Testis (tissue), 2 donors: ENCODE data around the gene SLCO3A1.

Source experiments
- CTCF ChIP-seq, 3 experiments: fragments of 450-650 bp in 2 of 3; fragments of 200-600 bp in 1 of 3; sonication (generic) in 1 of 3; IDR thresholded peaks; one replicate each; pipeline ENCODE4 v1.5.1; 2016 to 2019; ENCODE audit warnings: antibody characterized with exemption in 3 of 3, mild to moderate bottlenecking in 2 of 3, moderate library complexity in 1 of 3
- POLR2A ChIP-seq: fragments of 450-650 bp; IDR thresholded peaks from one replicate; pipeline ENCODE4 v1.6.1; 2017; ENCODE audit warnings: antibody characterized with exemption, mild to moderate bottlenecking, moderate library complexity

- TF ChIP-seq CTCF (IDR thresholded peaks at IDR 0.05): no peak
- TF ChIP-seq POLR2A: no peak
These were observed 205.8 kb downstream of the SLCO3A1 start for GRCh38 chr15:92059036-92059970.
